Measurements from ENCODE around the gene NRAP.

GRCh38 chr10:113663908-113664307 lies at the start of gene NRAP:
- no peak for TF ChIP-seq FOXM1 (IDR thresholded peaks at IDR 0.05; ENCODE audit: borderline replicate concordance)
- TF ChIP-seq SP1 (IDR thresholded peaks at IDR 0.05): no peak
- no peak for TF ChIP-seq HDGF (IDR thresholded peaks at IDR 0.05; ENCODE audit: borderline replicate concordance)
- no peak for TF ChIP-seq ARNT (IDR thresholded peaks at IDR 0.05)
- TF ChIP-seq BHLHE40 (IDR thresholded peaks at IDR 0.05; ENCODE audit: borderline replicate concordance): no peak
- no peak for TF ChIP-seq ZNF384 (IDR thresholded peaks at IDR 0.05)
- no peak for TF ChIP-seq ELF4 (IDR thresholded peaks at IDR 0.05)
- TF ChIP-seq FOXA1 (IDR thresholded peaks at IDR 0.05): no peak
- no peak for TF ChIP-seq FOXK2 (IDR thresholded peaks at IDR 0.05)
- no peak for TF ChIP-seq LEF1 (IDR thresholded peaks at IDR 0.05; ENCODE audit: borderline replicate concordance)
- no peak for TF ChIP-seq TARDBP (IDR thresholded peaks at IDR 0.05)
